Bone marrow (tissue), 2 donors: ENCODE measurements around the gene CEP350.

Source experiments
- DNase-seq, 2 donors: peaks; one replicate each; lab custom pipeline; 2025; lab: John Stamatoyannopoulos, UW

Gene CEP350

GRCh38 chr1:180156201-180156600 is 201.6 kb downstream of the CEP350 start:
- DNase-seq: no peak

GRCh38 chr1:180156631-180157091 is 202.1 kb downstream of the CEP350 start:
- no peak for DNase-seq

GRCh38 chr1:180157108-180157507 is 202.5 kb downstream of the CEP350 start:
- DNase-seq: no peak

GRCh38 chr1:180157576-180158057 is 203.0 kb downstream of the CEP350 start:
- no peak for DNase-seq

GRCh38 chr1:180158149-180159147 is 203.8 kb downstream of the CEP350 start:
- DNase-seq: no peak

- no peak for DNase-seq
Measured at GRCh38 chr1:180160357-180160756, 205.7 kb downstream of the CEP350 start.

- peak in 1 of 2 donors; percentile 29 for DNase-seq
Measured at GRCh38 chr1:180163041-180163440, 208.4 kb downstream of the CEP350 start.
